ENCODE results near the gene TMUB1.
"Not testable (repeated sequence)": the region's sequence is repeated elsewhere in the genome, so short reads cannot be mapped to it uniquely, and the experiment has no call there.

The TMUB1 gene

GRCh38 chr7:151048911-151049463, 34.3 kb downstream of the TMUB1 start:
- DNase-seq = no peak

- no peak for DNase-seq
Measured at GRCh38 chr7:151047976-151048815, 35.1 kb downstream of the TMUB1 start, which contains the start of gene ASIC3. ASIC3 (plus strand) TSS chr7:151048531; CDS start chr7:151048886, 355 bp downstream.

- no peak for DNase-seq
Measured at GRCh38 chr7:151046603-151047573, 36.4 kb downstream of the TMUB1 start.

- no peak for DNase-seq
Measured at GRCh38 chr7:151045967-151046366, 37.3 kb downstream of the TMUB1 start.

GRCh38 chr7:151045262-151045661, 38.0 kb downstream of the TMUB1 start:
- DNase-seq = no peak

- DNase-seq = no peak
Measured at GRCh38 chr7:151043959-151044358, 39.3 kb downstream of the TMUB1 start.

- not testable (repeated sequence) for DNase-seq
Measured at GRCh38 chr7:151043449-151043848, 39.8 kb downstream of the TMUB1 start.

- DNase-seq = no peak
Measured at GRCh38 chr7:151040616-151041375, 42.5 kb downstream of the TMUB1 start.

GRCh38 chr7:151039850-151040548, 43.3 kb downstream of the TMUB1 start:
- DNase-seq = no peak

GRCh38 chr7:151038951-151039849, 44.1 kb downstream of the TMUB1 start:
- peak; percentile 84 for DNase-seq

GRCh38 chr7:151035902-151036301, 47.4 kb downstream of the TMUB1 start:
- DNase-seq = no peak

GRCh38 chr7:151035026-151035717, 48.1 kb downstream of the TMUB1 start:
- no peak for DNase-seq

GRCh38 chr7:151034312-151035025, 48.8 kb downstream of the TMUB1 start:
- DNase-seq = no peak

GRCh38 chr7:151033864-151034249, 49.4 kb downstream of the TMUB1 start:
- no peak for DNase-seq

- DNase-seq = no peak
Measured at GRCh38 chr7:151032936-151033863, 50.1 kb downstream of the TMUB1 start.
